ENCODE results near the gene SNORC. TPM values are rescaled to one million over a fixed set of nuclear protein-coding genes. Genes with fewer than 3 reads are reported as not detected.

The SNORC gene
- total RNA-seq, 1 donor from 2014 or later, result 0.96 TPM

GRCh38 chr2:232859385-232859916 lies 10.6 kb upstream of the SNORC start:
- Histone ChIP-seq H3K36me3 (peaks cover 49% of the 10 kb centered on the region), H3K27ac (no peak overlapping the region), H3K4me3 (no peak overlapping the region), H3K9me3 (no peaks in the 10 kb centered on the region), H3K4me1 (no peaks in the 10 kb centered on the region), H3K27me3 (no peaks in the 10 kb centered on the region)
- intact Hi-C loops (cut with DNase I), result no loop called here
- ATAC-seq, result no peak
- DNase-seq, result no peak
- TF ChIP-seq, protein P1, sequence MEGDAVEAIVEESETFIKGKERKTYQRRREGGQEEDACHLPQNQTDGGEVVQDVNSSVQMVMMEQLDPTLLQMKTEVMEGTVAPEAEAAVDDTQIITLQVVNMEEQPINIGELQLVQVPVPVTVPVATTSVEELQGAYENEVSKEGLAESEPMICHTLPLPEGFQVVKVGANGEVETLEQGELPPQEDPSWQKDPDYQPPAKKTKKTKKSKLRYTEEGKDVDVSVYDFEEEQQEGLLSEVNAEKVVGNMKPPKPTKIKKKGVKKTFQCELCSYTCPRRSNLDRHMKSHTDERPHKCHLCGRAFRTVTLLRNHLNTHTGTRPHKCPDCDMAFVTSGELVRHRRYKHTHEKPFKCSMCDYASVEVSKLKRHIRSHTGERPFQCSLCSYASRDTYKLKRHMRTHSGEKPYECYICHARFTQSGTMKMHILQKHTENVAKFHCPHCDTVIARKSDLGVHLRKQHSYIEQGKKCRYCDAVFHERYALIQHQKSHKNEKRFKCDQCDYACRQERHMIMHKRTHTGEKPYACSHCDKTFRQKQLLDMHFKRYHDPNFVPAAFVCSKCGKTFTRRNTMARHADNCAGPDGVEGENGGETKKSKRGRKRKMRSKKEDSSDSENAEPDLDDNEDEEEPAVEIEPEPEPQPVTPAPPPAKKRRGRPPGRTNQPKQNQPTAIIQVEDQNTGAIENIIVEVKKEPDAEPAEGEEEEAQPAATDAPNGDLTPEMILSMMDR (IDR thresholded peaks at IDR 0.05), result no peak

GRCh38 chr2:232860593-232861241 lies 9.3 kb upstream of the SNORC start:
- TF ChIP-seq, protein P1 (IDR thresholded peaks at IDR 0.05), result no peak
- no peak for ATAC-seq
- H3K4me3 ChIP-seq, result no peak overlapping the region
- no peak for DNase-seq
- intact Hi-C loops (cut with DNase I), result no loop called here
- no peak overlapping the region for H3K27ac ChIP-seq
- no peaks in the 10 kb centered on the region for H3K27me3 ChIP-seq
- no peaks in the 10 kb centered on the region for H3K4me1 ChIP-seq
- H3K9me3 ChIP-seq, result no peaks in the 10 kb centered on the region
- peaks cover 45% of the 10 kb centered on the region for H3K36me3 ChIP-seq

GRCh38 chr2:232861353-232861752 lies 8.7 kb upstream of the SNORC start:
- DNase-seq (no peak), ATAC-seq (no peak)
- Histone ChIP-seq H3K9me3 (no peaks in the 10 kb centered on the region), H3K27me3 (no peaks in the 10 kb centered on the region), H3K4me3 (no peak overlapping the region), H3K4me1 (no peaks in the 10 kb centered on the region), H3K27ac (no peak overlapping the region), H3K36me3 (peaks cover 39% of the 10 kb centered on the region)
- intact Hi-C loops (cut with DNase I), result no loop called here
- TF ChIP-seq, protein P1 (IDR thresholded peaks at IDR 0.05), result no peak

DNA sequence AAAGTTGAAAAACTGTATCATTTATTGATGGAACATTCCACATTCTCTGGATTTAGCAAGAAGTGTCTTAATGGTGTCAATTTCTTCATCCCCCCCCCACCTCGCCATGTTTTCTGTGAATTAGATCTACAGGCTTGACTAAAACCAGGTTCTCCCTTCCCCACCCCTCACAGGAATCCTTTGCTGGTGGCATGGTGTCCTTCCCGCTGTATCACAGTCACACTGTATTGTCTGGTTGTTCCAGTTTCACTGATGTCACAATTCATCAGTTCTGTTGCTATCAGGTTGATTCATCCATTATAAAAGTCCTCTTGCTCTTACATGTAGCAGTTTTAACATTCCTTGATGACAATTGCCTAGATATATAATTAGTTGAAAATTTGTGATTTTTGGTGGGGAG lies 6.1 kb upstream of the SNORC start:
- DNase-seq (no peak), ATAC-seq (no peak)
- TF ChIP-seq, protein P1 (IDR thresholded peaks at IDR 0.05), result no peak
- Histone ChIP-seq H3K27me3 (no peaks in the 10 kb centered on the region), H3K4me1 (no peaks in the 10 kb centered on the region), H3K9me3 (no peaks in the 10 kb centered on the region), H3K4me3 (no peak overlapping the region), H3K27ac (no peak overlapping the region), H3K36me3 (peaks cover 14% of the 10 kb centered on the region)
- intact Hi-C loops (cut with DNase I), result no loop called here

DNA sequence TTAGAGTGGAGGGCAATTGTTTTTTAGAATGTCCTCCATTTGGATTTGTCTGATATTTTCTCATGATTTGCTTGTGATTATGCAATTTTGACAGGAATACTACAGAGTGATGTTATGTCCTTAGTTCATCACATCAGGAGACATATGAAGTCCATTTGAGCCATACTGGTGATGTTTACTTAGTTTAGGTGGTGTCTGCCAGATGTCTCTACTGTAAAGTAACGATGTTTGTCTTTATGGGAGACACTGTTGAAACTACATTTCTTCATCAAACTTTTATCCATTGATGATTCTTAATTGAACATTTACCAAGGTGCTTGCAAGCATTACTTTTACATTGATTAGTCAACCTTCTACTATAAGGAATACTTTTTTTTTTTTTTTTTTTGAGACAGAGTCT lies 4.9 kb upstream of the SNORC start:
- no peaks in the 10 kb centered on the region for H3K27me3 ChIP-seq
- H3K27ac ChIP-seq, result no peak overlapping the region
- ATAC-seq (no peak), DNase-seq (no peak)
- intact Hi-C loops (cut with DNase I), result no loop called here
- H3K9me3 ChIP-seq, result no peaks in the 10 kb centered on the region
- TF ChIP-seq, protein P1 (IDR thresholded peaks at IDR 0.05), result no peak
- H3K4me1 ChIP-seq, result no peaks in the 10 kb centered on the region
- H3K4me3 ChIP-seq, result no peak overlapping the region
- peaks cover 8% of the 10 kb centered on the region for H3K36me3 ChIP-seq

Measured in upper lobe of right lung (tissue), 1 donor.